ENCODE results near the gene IL36RN. TPM values are rescaled to one million over a fixed set of nuclear protein-coding genes. Genes with fewer than 3 reads are reported as not detected.

The IL36RN gene
- total and polyA plus RNA-seq, 2 of the 13 experiments (the other 11 are each of a cell fraction or from before 2014, with no cell fraction given): not detected

DNA sequence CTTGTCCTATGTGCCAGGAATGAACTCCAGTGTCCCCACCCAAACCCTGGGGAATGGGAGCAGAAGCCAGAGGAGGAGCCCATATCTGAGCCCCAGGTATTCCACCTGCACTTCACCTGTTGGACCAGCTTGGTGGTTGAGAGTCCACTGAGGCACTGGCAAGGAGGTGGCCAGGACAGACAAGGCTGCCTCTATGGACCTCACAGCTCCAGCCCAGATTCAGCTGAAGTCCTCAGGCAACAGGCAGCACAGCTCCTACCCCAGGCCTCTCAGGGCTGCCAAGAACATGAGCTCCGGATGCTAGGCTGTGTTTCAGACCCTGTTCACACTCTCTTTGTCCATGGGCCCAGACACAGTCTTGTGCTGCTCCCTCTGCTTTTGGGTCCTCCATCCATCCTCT lies 5.9 kb downstream of the IL36RN start:
- intact Hi-C loops (cut with micrococcal nuclease; ENCODE audit: unreplicated experiment) (no loop called here), in situ Hi-C loops (cut with HindIII; ENCODE audit: extremely low pct_ligation_motif_present, low pct_unique_long_range_greater_than_20kb) (no loop called here)
- no peak overlapping the region for H3K27ac ChIP-seq (ENCODE audit: extremely low read length, insufficient read depth, low read length)
- CTCF ChIA-PET (ENCODE audit: low intra/inter-chr PET ratio, low total read pairs): no interaction called here
- no peaks in the 10 kb centered on the region for H3K9me3 ChIP-seq (ENCODE audit: low read length)
- H3K36me3 ChIP-seq (replicated peaks in 1 of 2; ENCODE audit: control insufficient read depth in 1 of 2, insufficient read depth in 2 of 2, low read length in 2 of 2): no peaks in the 10 kb centered on the region
- no TSS peak for BruUV-seq (replicated peaks)
- no peaks in the 10 kb centered on the region for H3K79me2 ChIP-seq (ENCODE audit: insufficient read depth, low read length)
- no peak overlapping the region for H2AFZ ChIP-seq (ENCODE audit: low read length)
- H3K9ac ChIP-seq (ENCODE audit: insufficient read depth, low read depth, low read length): no peak overlapping the region
- H3K4me1 ChIP-seq (ENCODE audit: insufficient read depth, low read length): no peaks in the 10 kb centered on the region
- no peaks in the 10 kb centered on the region for H4K20me1 ChIP-seq (ENCODE audit: insufficient read depth, low read length)
- ATAC-seq (no peak), DNase-seq (ENCODE audit: low spot score) (no peak), FAIRE-seq (no peak)
- TF ChIP-seq SP1 (IDR thresholded peaks at IDR 0.05): no peak
- TF ChIP-seq SP1 (CRISPR knock-in tag; IDR thresholded peaks at IDR 0.05): no peak
- no peak for TF ChIP-seq ZBTB39 (CRISPR knock-in tag; IDR thresholded peaks at IDR 0.05)
- TF ChIP-seq CEBPB (IDR thresholded peaks at IDR 0.05; ENCODE audit: borderline replicate concordance, low read depth, low read length): no peak
- peaks cover 2 to 23% of the 10 kb centered on the region in 2 experiments; a peak in 4 of 5 replicates for H3K27me3 ChIP-seq (ENCODE audit: control insufficient read depth in 1 of 2, insufficient read depth in 2 of 2, low read length in 2 of 2)
- no peak overlapping the region for H3K4me3 ChIP-seq (replicated peaks in 1 of 3; ENCODE audit: insufficient read depth in 1 of 3, low read depth in 2 of 3, low read length in 3 of 3)
- POLR2A ChIA-PET: no interaction called here
- 0% methylated on average over 1 of the region's 1 CpG for WGBS (ENCODE audit: low lambda C conversion rate)
- H3K4me2 ChIP-seq (ENCODE audit: low read depth, low read length): no peak overlapping the region

- Histone ChIP-seq H3K4me3 (replicated peaks in 1 of 3; ENCODE audit: insufficient read depth in 1 of 3, low read depth in 2 of 3, low read length in 3 of 3) (no peak within 1 kb of the TSS), H3K79me2 (ENCODE audit: insufficient read depth, low read length) (no peaks in the 10 kb centered on the region), H2AFZ (ENCODE audit: low read length) (no peak within 1 kb of the TSS), H3K27ac (ENCODE audit: extremely low read length, insufficient read depth, low read length) (no peak within 1 kb of the TSS), H3K9ac (ENCODE audit: insufficient read depth, low read depth, low read length) (no peak within 1 kb of the TSS), H3K9me3 (ENCODE audit: low read length) (no peaks in the 10 kb centered on the region), H3K27me3 (ENCODE audit: control insufficient read depth in 1 of 2, insufficient read depth in 2 of 2, low read length in 2 of 2) (peaks cover 0 to 6% of the 10 kb centered on the region in 2 experiments; a peak in 2 of 5 replicates), H4K20me1 (ENCODE audit: insufficient read depth, low read length) (no peaks in the 10 kb centered on the region), H3K4me2 (ENCODE audit: low read depth, low read length) (no peak within 1 kb of the TSS), H3K36me3 (replicated peaks in 1 of 2; ENCODE audit: control insufficient read depth in 1 of 2, insufficient read depth in 2 of 2, low read length in 2 of 2) (no peaks in the 10 kb centered on the region), H3K4me1 (ENCODE audit: insufficient read depth, low read length) (no peaks in the 10 kb centered on the region)
- CTCF ChIA-PET (ENCODE audit: low intra/inter-chr PET ratio, low total read pairs): no interaction called here
- 34% methylated on average over 3 of the region's 3 CpGs for WGBS (ENCODE audit: low lambda C conversion rate)
- in situ Hi-C loops (cut with HindIII; ENCODE audit: extremely low pct_ligation_motif_present, low pct_unique_long_range_greater_than_20kb) (no loop called here), intact Hi-C loops (cut with micrococcal nuclease; ENCODE audit: unreplicated experiment) (no loop called here)
- DNase-seq (ENCODE audit: low spot score) (no peak), ATAC-seq (no peak), FAIRE-seq (no peak)
- POLR2A ChIA-PET: no interaction called here
- no TSS peak for BruUV-seq (replicated peaks)
- TF ChIP-seq ZNF670 (CRISPR knock-in tag; IDR thresholded peaks at IDR 0.05; ENCODE audit: borderline replicate concordance) (no peak), ZNF225 (CRISPR knock-in tag; IDR thresholded peaks at IDR 0.05) (no peak), ZUFSP (CRISPR knock-in tag; IDR thresholded peaks at IDR 0.05; ENCODE audit: borderline replicate concordance) (no peak), CTCF (CRISPR knock-in tag; IDR thresholded peaks at IDR 0.05) (no peak), NAIF1 (CRISPR knock-in tag; IDR thresholded peaks at IDR 0.05; ENCODE audit: borderline replicate concordance) (no peak)
- TF ChIP-seq, protein P1, sequence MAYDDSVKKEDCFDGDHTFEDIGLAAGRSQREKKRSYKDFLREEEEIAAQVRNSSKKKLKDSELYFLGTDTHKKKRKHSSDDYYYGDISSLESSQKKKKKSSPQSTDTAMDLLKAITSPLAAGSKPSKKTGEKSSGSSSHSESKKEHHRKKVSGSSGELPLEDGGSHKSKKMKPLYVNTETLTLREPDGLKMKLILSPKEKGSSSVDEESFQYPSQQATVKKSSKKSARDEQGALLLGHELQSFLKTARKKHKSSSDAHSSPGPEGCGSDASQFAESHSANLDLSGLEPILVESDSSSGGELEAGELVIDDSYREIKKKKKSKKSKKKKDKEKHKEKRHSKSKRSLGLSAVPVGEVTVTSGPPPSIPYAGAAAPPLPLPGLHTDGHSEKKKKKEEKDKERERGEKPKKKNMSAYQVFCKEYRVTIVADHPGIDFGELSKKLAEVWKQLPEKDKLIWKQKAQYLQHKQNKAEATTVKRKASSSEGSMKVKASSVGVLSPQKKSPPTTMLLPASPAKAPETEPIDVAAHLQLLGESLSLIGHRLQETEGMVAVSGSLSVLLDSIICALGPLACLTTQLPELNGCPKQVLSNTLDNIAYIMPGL (CRISPR knock-in tag; IDR thresholded peaks at IDR 0.05; ENCODE audit: borderline replicate concordance in 1 of 2, low read depth in 1 of 2): no peak
Observed at GRCh38 chr2:113067681-113068080, 8.7 kb downstream of the IL36RN start, which contains the start of gene IL1F10. Gene IL1F10 (plus strand): TSS chr2:113067970. CDS start chr2:113072739, 4,769 bp downstream.

Data from HepG2 (cell line).